UCSD-AML1 (cell line): ENCODE results near the gene CEP97.
"Not testable (repeated sequence)": the region's sequence is repeated elsewhere in the genome, so short reads cannot be mapped to it uniquely, and the experiment has no call there.

Source experiments
- DNase-seq: peaks from one replicate; lab custom pipeline; 2025; ENCODE audit not compliant: unreplicated experiment; lab: John Stamatoyannopoulos, UW

CEP97 gene, protein sequence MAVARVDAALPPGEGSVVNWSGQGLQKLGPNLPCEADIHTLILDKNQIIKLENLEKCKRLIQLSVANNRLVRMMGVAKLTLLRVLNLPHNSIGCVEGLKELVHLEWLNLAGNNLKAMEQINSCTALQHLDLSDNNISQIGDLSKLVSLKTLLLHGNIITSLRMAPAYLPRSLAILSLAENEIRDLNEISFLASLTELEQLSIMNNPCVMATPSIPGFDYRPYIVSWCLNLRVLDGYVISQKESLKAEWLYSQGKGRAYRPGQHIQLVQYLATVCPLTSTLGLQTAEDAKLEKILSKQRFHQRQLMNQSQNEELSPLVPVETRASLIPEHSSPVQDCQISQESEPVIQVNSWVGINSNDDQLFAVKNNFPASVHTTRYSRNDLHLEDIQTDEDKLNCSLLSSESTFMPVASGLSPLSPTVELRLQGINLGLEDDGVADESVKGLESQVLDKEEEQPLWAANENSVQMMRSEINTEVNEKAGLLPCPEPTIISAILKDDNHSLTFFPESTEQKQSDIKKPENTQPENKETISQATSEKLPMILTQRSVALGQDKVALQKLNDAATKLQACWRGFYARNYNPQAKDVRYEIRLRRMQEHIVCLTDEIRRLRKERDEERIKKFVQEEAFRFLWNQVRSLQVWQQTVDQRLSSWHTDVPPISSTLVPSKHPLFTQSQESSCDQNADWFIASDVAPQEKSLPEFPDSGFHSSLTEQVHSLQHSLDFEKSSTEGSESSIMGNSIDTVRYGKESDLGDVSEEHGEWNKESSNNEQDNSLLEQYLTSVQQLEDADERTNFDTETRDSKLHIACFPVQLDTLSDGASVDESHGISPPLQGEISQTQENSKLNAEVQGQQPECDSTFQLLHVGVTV

DNA sequence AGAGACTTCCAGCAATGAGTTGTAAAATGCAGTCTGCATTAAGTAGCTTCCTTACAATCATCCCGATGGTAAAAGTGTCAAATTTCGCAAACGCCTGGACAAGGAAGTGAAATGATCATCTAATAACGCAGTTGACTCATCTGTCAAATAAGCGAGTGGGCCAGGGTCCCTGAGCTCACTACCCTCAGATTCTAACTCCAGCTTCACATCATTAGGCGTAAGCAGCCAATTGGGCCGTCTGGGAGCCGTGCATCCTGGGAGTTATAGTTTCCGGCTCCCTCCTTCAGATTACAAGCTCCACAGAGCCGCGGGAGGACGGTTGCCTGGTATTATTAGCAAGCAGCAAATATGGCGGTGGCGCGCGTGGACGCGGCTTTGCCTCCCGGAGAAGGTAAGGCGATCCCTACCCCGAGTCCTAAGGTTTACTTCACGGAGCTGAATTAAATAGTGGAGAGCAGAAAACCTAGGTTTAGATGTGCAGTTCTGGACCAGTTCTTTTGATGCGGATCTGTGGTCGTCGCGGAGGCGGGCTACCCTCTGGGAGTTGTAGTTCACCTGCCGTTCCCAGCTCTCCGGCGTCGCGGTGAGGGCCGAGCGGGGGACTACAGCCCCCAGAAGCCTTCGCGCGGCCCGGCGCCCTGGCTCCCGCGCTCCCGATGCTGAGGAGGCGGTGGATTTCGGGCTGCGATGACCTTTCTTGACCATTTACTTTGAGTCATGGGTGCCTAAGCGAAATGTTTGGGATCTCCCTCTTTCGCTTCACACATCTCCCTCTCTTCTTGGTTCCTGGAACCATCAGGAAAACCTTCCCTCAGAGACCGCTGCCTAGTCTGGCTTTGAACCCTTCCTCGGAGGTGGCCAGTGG is at the start of gene CEP97:
CEP97 (plus strand) TSS at position 286 of the 865 bp plus-strand sequence; CDS start at position 349, 63 bp downstream.
- peak; percentile 92 for DNase-seq

DNA sequence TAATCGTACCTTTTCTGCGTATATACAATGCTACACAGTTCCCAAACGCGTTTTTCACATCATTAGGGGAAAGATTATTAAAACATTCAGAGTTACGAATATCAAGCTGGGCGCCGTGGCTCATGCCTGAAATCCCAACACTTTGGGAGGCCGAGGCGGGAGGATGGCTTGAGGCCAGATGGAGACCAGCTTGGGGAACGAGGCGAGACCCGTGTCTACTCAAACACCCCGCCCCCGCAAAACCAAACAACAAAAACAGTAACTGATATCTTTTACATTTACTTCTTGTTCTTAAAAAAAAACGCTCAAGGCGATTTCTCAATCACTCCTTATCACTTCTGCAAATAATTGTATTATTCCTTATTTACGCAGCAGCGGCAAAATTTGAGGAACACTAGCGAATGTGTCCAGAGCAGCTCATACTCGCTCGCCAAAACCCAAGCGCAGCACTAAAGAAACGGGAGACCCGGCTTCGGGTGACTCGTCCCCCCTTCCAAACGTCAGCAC is 48.7 kb upstream of the CEP97 start:
- DNase-seq: no peak

DNA sequence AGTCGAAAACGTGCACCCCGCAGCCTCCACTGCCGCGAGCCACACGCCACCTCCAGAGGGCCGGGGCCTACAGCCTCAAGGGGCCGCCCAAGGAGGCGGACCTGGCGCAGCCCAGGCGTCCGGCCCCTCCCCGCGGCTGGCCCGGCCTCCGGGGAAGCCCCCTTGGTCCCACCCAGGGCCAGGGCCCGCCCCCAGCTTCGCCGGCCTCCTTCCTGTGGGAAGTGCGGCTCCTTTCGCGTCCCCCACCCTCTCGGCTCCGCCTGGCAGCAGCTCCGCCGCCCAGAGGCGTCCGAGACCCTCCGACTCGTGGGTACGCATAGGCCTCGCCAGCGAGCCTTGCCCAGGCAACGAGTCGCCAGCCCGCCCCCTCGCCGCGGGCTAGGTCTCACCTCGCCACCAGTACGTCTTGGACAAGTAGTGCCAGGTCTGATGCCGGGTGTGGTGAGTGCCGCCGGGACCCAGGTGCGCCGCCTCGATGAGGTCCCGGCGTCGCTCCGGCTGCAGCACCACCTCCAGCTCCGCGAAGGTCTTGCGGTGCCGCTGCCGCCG is 48.1 kb upstream of the CEP97 start:
- DNase-seq: no peak

DNA sequence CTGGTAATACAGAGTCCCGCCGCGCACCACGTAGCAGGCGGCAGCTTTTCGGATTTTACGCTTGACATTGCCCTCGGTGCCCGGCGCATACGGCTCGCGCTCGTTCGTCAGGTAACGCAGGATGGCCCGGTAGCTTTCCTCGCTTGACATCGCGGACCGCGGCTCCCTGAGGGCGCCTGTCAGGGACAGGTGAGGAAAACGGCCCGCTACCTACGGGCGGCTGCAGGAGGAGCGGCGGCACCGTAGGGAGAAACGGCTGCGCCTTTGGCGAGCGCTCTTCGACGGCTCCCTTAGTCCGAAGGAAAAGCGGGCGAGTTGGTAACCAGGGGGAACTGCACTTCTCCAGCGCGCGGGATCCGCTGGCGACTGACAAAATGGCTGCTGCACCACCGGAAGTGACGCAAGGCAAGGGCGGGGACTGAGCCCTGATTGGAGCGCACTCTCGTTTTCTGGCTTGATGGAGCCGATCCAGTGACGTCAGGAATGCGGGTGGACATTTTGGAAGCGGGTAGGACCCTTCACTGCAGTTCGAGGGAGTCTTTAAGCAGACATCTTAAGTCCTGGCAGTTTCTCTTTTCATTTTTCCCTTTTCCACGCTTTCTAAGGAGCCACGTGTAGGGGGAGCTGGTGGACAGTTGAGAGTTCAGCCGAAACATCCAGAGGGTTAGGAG is 47.5 kb upstream of the CEP97 start, which contains the start of gene ZBTB11:
ZBTB11 (minus strand) TSS at position 368 of the 671 bp plus-strand sequence; CDS start at position 150, 218 bp downstream.
- no peak for DNase-seq

DNA sequence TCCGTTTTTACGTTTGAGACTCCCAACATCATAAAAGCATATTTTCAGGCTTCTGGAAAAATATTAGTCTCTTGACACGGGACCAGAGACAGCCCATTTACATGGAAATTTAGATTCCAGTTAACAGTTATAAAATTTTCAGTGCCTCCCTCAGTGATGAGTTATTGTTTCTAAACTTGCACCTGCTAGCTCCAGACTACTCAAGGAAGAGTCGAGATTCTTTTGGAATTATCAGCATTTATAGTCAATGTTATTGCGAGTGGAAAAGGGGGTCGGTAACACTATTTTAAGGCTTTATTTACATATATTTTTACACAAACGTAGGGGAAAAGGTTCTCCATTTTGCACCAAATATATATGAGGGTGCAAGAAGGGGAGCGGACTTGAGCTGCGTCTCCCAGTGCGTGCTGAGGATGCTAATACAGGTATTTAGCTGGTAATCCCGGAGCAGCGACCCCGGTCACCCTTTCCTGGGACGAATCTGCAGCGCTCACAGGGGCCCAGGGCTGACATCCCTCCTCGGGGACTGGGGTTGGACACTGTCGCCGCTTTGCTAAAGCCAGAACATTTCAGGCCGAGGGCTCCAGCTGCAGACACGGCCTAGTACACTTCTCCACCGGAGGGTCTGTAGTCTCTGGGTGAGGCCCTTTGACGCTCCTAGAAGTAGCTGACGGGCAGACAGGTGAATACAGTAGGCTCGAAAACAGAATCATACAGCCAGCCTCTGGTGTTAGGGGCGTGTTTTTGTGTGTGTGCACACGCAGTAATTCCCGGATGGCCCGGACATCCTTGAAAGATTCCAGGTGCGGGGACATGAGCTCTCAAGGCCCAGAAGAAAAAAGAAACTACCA is 46.8 kb upstream of the CEP97 start:
- DNase-seq: no peak

DNA sequence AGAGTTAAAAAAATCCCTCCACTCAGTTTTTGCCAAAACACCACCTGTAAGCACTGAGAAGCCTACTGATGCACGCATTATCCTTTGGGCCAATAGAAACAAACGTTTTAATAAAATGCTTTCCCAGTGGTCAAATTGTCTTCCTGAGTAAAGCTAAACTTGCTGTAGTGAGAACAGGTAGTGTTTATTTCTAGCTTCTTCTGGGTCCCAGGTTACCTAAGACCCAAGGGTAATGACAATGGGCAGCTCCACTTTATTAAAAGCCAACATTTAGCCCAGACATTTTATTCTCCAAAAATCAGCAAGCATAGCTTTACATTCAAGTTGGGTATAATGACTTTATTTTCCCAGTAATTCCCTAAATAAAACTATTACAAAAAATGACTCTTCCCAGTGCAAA is 45.6 kb upstream of the CEP97 start:
- not testable (repeated sequence) for DNase-seq

DNA sequence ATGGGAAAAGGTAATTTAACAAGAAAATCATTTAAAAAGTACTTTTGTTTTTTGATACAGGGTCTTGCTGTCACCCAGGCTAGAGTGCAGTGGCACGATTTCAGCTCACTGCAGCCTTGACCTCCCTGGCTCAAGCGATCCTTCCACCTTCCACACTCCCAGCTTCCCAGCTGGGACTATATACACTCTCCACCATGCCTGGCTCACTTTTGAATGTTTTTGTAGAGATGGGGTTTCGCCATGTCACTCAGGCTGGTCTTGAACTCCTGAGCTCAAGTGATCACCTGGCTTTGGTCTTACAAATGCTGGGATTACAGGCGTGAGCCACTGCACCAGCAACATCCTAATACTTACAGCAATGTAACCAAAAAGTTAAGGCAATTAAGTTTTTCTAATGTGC is 43.9 kb upstream of the CEP97 start:
- DNase-seq: no peak

DNA sequence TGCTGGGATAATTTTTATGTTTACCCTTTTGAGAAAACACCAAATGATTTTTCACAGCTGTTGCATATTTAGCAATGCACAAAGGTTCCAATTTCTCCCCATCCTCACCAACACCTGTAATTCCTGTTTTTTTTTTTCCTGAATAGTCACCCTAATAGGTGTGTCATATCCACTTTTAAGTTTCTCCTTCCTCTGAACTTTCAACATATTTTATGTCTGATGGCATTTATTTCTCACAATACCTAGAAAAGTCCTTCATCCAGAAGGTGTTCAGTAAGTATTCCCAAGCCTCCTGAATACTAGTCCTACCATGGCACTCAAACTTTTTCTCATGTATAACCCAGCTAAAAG is 39.4 kb upstream of the CEP97 start:
- no peak for DNase-seq

DNA sequence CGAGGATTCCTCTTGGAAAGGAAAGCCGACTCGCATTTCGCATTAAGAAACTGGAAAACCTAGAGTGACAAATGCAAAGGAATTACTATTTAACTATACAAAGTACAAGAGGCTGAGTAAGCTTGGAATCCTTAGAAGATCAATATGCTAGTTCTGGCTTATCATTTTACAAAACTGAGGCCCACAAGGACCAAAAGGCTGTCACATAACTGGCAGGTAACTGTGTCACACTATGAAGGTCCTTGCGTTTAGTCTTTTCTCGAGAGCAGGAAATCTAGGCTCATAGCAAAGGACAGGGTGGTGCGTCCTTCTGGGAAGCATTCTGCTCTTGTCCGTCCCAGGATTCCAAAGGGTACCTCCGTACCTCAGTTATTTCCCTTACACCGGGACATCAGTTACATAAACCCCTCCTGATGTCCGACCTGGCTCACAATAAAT is 38.5 kb upstream of the CEP97 start:
- DNase-seq: no peak

DNA sequence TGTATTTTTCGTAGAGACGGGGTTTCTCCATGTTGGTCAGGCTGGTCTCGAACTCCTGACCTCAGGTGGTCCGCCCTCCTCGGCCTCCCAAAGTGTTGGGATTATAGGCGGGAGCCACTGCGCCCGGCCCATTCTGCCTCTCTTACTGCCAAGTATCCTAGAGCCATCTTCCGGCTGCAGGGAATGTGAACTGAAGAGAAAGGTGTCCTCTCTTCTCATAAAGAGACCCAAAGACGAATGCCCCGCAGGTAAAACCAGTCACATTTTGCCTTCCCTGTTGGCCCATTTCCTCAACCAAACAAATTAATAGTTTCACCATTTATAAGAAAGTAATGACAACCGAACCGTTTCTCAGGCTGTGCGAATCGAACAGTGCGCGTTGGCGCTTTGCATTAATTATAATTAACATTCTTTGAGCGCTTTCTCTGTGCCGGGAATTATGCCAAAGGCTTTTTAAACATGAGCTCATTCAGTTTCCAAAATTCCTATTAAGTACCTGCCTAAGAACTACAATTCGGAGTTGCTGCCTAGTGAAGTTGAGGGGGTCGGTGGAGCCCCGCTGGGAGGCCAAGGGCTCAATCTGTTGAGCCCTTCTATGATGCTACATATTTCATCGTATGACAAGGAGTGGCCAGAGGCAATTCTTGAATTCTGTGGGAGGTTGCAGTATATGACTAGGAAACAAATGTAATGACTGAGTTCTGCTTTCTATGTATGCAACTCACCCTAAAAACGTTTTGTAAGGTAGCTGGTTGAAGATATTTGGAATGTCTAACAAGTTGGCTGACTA is 37.1 kb upstream of the CEP97 start:
- no peak for DNase-seq

DNA sequence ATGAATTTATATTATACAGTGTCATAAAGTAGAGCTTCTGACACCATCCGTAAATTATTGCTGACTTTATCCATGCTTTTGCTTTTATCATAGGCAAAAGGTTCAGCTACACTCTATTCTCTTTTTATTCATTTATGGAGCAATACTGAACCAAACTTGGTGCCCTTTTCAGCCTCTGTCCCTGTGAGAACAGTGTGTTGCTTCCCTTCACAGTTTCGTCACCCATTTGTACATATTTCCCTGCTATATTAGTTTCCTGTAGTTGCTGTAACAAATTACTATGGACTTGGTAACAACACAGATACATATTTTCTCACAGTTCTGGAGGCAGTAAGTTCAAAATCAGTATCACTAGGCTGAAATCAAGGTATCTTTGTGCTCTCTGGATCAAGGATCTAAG is 35.1 kb upstream of the CEP97 start:
- DNase-seq: no peak

DNA sequence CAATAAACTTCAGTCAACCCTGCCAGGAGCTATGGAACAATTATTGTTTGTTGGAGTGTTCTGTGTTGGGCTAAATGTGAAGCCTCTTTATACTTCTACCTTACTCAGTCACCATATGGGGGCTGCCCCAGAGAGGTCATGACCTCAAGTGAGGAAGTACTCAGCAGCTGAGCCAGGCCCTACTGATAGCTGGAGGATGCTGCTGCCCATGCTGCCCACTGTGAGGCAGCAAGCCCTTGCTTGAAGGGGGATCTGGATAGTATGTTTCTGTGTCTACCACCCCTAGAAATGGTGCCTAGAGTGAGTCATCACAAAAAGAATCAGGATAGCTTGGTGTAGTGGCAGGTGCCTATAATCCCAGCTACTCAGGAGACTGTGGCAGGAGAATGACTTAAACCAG is 33.4 kb upstream of the CEP97 start:
- no peak for DNase-seq

DNA sequence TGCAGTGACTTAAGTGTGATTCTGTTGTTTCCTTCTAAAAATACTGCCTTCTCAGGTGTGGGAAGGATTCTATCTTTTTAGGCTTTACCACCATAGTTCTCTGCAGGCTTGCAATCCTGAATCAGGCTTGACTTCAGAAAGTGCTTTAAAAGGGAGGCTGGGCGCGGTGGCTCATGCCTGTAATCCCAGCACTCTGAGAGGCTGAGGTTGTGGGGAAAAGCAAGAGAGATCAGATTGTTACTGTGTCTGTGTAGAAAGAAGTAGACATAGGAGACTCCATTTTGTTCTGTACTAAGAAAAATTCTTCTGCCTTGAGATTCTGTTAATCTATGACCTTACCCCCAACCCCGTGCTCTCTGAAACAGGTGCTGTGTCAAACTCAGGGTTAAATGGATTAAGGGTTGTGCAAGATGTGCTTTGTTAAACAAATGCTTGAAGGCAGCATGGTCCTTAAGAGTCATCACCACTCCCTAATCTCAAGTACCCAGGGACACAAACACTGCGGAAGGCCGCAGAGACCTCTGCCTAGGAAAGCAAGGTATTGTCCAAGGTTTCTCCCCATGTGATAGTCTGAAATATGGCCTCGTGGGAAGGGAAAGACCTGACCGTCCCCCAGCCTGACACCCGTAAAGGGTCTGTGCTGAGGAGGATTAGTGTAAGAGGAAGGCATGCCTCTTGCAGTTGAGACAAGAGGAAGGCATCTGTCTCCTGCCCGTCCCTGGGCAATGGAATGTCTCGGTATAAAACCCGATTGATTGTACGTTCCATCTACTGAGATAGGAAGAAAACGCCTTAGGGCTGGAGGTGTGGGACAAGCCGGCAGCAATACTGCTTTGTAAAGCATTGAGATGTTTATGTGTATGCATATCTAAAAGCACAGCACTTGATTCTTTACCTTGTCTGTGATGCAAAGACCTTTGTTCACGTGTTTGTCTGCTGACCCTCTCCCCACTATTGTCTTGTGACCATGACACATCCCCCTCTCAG is 32.4 kb upstream of the CEP97 start:
- not testable (repeated sequence) for DNase-seq

DNA sequence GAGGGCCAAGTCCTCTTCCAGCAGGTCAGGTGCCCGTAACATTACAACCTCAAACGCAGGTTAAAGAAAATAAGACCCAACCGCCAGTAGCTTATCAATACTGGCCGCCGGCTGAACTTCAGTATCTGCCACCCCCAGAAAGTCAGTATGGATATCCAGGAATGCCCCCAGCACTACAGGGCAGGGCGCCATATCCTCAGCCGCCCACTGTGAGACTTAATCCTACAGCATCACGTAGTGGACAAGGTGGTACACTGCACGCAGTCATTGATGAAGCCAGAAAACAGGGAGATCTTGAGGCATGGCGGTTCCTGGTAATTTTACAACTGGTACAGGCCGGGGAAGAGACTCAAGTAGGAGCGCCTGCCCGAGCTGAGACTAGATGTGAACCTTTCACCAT is 30.9 kb upstream of the CEP97 start:
- not testable (repeated sequence) for DNase-seq

DNA sequence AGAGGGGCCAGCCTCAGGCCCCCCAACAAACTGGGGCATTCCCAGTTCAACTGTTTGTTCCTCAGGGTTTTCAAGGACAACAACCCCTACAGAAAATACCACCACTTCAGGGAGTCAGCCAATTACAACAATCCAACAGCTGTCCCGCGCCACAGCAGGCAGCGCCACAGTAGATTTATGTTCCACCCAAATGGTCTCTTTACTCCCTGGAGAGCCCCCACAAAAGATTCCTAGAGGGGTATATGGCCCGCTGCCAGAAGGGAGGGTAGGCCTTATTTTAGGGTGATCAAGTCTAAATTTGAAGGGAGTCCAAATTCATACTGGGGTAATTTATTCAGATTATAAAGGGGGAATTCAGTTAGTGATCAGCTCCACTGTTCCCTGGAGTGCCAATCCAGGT is 29.6 kb upstream of the CEP97 start:
- not testable (repeated sequence) for DNase-seq

DNA sequence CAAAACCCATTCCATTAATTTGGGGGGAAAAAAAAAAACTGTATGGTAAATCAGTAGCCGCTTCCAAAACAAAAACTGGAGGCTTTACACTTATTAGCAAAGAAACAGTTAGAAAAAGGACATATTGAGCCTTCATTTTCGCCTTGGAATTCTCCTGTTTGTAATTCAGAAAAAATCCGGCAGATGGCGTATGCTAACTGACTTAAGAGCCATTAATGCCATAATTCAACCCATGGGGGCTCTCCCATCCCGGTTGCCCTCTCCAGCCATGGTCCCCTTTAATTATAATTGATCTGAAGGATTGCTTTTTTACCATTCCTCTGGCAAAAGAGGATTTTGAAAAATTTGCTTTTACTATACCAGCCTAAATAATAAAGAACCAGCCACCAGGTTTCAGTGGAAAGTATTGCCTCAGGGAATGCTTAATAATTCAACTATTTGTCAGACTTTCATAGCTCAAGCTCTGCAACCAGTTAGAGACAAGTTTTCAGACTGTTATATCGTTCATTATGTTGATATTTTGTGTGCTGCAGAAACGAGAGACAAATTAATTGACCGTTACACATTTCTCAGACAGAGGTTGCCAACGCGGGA is 28.5 kb upstream of the CEP97 start:
- no peak for DNase-seq
